Activated naive CD4-positive, alpha-beta T cell treated with anti-CD3 and anti-CD28 coated beads, Interleukin-2, amount 50 U/mL, for 24 hours (primary cell): Measurements from ENCODE around the gene PCDHGA2.

ENCODE experiments used
- H3K27ac Mint-ChIP-seq: one replicate; pipeline ENCODE4 v1.8.0; 2021; ENCODE audit warnings: mild to moderate bottlenecking, mixed read lengths
- H3K27me3 Mint-ChIP-seq: one replicate; pipeline ENCODE4 v1.8.0; 2021; ENCODE audit warnings: mixed read lengths
- H3K36me3 Mint-ChIP-seq: one replicate; pipeline ENCODE4 v1.8.0; 2021; ENCODE audit warnings: mixed read lengths
- H3K4me1 Mint-ChIP-seq: one replicate; pipeline ENCODE4 v1.8.0; 2021; ENCODE audit warnings: mixed read lengths
- H3K4me3 Mint-ChIP-seq: one replicate; pipeline ENCODE4 v1.8.0; 2021; ENCODE audit warnings: mild to moderate bottlenecking, mixed read lengths
- H3K9me3 Mint-ChIP-seq: one replicate; pipeline ENCODE4 v1.8.0; 2021; ENCODE audit warnings: mixed read lengths

The PCDHGA2 gene

DNA sequence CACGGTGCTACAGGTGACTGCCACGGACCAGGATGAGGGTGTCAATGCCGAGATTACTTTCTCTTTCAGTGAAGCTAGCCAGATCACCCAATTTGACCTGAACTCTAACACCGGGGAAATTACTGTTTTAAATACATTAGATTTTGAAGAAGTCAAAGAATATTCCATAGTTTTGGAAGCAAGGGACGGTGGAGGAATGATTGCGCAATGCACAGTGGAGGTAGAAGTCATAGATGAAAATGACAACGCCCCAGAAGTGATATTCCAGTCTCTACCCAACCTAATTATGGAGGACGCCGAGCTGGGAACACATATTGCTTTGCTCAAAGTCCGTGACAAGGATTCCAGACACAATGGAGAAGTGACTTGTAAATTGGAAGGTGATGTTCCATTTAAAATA, 50.1 kb downstream of the PCDHGA2 start:
- Mint-ChIP-seq H3K36me3 (peaks cover 29% of the 10 kb centered on the region), H3K4me3 (no peak overlapping the region), H3K27me3 (peaks cover 64% of the 10 kb centered on the region), H3K4me1 (peaks cover 3% of the 10 kb centered on the region), H3K9me3 (peaks cover 40% of the 10 kb centered on the region), H3K27ac (no peak overlapping the region)

DNA sequence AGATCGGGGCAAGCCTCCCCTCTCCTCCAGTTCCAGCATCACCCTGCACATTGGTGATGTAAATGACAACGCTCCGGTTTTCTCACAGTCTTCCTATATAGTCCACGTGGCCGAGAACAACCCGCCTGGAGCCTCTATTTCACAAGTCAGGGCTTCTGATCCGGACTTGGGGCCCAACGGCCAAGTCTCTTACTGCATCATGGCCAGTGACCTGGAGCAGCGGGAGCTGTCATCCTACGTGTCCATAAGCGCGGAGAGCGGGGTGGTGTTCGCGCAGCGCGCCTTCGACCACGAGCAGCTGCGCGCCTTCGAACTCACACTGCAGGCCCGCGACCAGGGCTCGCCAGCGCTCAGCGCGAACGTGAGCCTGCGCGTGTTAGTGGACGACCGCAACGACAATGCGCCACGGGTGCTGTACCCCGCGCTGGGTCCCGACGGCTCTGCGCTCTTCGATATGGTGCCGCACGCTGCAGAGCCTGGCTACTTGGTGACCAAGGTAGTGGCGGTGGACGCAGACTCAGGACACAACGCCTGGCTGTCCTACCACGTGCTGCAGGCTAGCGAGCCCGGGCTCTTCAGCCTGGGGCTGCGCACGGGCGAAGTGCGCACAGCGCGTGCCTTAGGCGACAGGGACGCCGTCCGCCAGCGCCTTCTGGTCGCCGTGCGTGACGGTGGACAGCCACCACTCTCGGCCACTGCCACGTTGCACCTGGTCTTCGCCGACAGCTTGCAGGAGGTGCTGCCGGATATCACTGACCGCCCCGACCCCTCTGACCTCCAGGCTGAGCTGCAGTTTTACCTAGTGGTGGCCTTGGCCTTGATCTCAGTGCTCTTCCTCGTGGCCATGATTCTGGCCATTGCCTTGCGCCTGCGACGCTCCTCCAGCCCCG, 50.8 kb downstream of the PCDHGA2 start:
- H3K9me3 Mint-ChIP-seq: peaks cover 42% of the 10 kb centered on the region
- H3K4me3 Mint-ChIP-seq: no peak overlapping the region

DNA sequence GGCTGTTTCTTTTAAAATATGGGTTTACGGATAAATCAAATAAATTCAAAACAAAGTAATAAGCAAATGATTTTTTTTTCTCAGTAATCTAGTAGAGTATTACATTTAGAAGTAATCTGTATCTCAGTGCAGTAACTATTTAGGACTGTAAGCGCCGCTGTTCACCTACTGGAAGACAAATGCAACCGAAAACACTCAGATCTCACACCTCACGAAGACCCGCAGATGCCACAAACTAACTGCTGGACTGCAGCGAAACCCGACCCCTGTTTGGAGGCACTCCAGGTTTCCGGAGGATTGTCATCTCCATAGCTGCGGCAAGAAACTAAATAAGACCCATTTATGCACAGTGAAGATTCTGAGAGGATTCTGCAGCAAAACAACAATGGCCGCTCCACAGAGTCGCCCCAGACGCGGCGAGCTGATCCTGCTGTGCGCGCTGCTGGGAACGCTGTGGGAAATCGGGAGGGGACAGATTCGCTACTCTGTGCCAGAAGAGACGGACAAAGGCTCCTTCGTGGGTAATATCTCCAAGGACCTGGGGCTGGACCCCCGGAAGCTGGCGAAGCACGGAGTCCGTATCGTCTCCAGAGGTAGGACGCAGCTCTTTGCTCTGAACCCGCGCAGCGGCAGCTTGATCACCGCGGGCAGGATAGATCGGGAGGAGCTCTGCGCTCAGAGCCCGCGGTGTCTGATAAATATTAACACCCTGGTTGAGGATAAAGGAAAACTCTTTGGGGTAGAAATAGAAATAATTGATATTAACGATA, 54.1 kb downstream of the PCDHGA2 start, which contains the start of gene PCDHGA8:
TSS of gene PCDHGA8 (plus strand) at position 205 of the 770 bp plus-strand sequence. CDS start at position 386, 181 bp downstream.
- H3K4me1 Mint-ChIP-seq: peaks cover 3% of the 10 kb centered on the region
- H3K27ac Mint-ChIP-seq: no peak within 1 kb of the TSS
- peaks cover 24% of the 10 kb centered on the region for H3K9me3 Mint-ChIP-seq
- no peak within 1 kb of the TSS for H3K4me3 Mint-ChIP-seq
- H3K36me3 Mint-ChIP-seq: peaks cover 22% of the 10 kb centered on the region
- H3K27me3 Mint-ChIP-seq: peaks cover 55% of the 10 kb centered on the region

More for the DNA sequence above, 50.8 kb downstream of the PCDHGA2 start:
- peaks cover 64% of the 10 kb centered on the region for H3K27me3 Mint-ChIP-seq
- peaks cover 3% of the 10 kb centered on the region for H3K4me1 Mint-ChIP-seq
- H3K36me3 Mint-ChIP-seq: peaks cover 28% of the 10 kb centered on the region
- H3K27ac Mint-ChIP-seq: no peak overlapping the region
